GM12875 (cell line): ENCODE measurements around the gene NEDD4.

Source experiments
- H3K4me3 ChIP-seq: one replicate; pipeline ENCODE4 v1.5.1; 2011; ENCODE audit warnings: low read depth, low read length, control low read depth
- TF ChIP-seq, protein P1 (sequence below): IDR thresholded peaks from 2 replicates; pipeline ENCODE4 v1.5.1; 2011; ENCODE audit warnings: low read depth, mild to moderate bottlenecking, control low read depth, inconsistent platforms, low read length, moderate library complexity, borderline replicate concordance; ENCODE audit not compliant: insufficient read depth

Gene NEDD4

DNA sequence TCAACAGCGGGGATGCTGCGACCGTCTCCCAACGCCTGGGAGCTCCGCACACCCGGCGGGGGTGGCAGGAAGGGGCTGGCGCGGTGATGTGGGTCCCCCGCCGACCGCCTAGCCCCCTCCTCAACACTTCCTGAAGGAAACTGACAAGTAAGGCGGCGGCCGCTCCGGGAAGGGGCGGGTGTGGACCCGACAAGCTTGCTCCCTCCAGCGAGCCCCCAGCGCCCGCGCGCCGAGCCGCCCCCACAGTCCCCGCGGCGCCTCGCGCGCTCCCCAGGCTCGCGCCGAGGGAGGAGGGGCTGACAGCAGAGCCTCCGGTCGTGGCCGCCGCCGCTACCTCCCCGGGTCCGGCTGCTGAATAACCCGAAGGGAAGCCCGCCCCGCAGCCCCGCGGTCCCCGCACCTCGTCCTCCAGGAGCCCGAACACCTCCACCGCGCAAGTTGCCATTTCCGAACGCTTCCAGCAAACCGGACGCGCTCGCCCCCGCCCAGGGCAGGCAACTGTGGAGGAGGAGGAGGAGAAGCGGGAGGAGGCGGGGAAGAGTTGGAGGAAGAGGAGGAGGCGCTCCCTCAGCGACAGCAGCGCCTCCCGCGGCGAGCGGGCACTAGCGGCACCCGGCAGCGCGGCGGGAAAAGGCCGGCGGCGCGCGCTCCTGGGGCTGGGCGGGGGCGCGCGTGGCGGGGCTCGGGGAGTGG lies at the start of gene NEDD4:
Gene NEDD4 (minus strand): TSS at position 502 of the 693 bp plus-strand sequence. CDS start 57 bp downstream, at position 445.
- peak within 1 kb of the TSS; percentile 75 for H3K4me3 ChIP-seq
- TF ChIP-seq, protein P1, sequence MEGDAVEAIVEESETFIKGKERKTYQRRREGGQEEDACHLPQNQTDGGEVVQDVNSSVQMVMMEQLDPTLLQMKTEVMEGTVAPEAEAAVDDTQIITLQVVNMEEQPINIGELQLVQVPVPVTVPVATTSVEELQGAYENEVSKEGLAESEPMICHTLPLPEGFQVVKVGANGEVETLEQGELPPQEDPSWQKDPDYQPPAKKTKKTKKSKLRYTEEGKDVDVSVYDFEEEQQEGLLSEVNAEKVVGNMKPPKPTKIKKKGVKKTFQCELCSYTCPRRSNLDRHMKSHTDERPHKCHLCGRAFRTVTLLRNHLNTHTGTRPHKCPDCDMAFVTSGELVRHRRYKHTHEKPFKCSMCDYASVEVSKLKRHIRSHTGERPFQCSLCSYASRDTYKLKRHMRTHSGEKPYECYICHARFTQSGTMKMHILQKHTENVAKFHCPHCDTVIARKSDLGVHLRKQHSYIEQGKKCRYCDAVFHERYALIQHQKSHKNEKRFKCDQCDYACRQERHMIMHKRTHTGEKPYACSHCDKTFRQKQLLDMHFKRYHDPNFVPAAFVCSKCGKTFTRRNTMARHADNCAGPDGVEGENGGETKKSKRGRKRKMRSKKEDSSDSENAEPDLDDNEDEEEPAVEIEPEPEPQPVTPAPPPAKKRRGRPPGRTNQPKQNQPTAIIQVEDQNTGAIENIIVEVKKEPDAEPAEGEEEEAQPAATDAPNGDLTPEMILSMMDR, result peak; percentile 78

DNA sequence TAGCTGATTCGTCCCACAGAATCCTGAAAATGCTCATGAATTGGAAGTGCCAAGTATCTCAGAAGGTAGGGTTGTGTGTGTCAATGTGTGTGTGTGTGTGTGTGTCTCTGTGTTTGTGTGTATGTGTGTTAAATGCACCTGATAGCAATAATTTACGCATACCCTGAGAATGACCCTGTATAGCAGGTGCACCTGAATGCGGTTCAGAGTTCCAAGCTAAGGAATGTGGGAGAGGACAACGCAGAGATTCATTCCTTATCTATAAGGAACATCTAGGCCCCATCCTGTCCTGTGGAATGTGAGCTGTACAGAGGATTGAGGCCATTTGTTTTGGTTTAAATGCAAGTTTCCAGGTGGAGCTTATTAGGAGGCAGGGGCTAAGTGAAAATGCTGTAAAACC lies 49.1 kb upstream of the NEDD4 start:
- TF ChIP-seq, protein P1, result no peak

DNA sequence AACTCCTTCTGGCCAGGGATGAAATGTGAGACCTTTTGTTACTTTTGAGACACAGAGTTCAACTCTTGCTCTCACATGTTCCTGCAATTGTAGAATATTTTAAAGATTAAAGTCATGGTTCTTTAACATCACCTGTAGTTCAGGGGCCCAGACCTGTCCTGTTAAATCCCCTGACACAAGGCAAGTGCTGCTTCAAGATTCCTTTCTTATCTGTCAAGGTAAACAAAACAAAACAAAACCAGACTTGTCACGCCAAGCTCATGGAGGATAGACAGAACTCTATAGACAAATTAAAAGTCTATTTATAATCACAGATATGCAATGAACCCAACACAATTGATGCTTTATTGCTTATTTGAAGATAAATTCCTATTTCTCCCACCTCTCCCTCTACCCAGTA lies 48.6 kb upstream of the NEDD4 start:
- H3K4me3 ChIP-seq, result no peak overlapping the region
- TF ChIP-seq, protein P1, result no peak

More for the DNA sequence above, 49.1 kb upstream of the NEDD4 start:
- no peak overlapping the region for H3K4me3 ChIP-seq

DNA sequence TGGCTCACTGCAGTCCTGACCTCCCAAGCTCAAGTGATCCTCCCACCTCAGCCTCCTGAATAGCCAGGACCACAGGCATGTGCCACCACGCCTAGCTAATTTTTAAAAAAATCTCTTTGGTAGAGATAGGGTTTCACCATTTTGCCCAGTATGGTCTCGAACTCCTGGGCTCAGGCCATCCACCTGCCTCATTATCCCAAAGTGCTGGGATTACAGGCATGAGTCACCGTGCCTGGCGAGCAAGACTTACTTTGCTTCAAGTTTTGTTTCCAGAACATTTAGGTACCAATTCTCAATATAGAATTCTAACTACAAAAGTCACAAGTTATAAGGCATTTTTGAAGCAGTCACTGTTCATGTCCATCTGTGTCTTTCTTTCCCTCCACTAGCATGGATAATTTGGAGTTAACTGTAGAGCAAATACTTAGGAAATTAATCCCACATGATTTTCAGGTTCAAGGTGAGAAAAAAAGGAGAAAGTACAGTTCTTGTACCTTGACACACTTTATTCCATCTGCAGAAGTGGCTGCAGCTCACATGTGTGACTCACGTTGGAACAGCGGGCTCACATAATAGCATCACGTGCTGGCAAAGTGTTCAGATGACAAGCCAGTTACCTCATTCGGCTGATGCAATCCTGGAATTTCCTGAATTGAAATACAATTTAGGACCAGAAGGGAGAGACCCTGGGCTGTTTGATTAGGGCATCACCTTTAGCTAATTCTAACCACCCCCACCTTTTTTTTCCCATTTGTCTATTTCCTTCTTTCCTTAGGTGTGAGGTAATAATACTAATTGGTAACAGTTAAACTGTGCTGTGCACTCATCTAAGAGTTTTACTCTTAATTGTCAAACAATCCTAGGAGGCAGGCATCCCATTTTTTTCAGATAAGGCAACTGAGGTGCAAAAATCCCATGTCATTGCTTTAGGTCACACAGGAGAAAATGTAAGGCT lies 46.9 kb upstream of the NEDD4 start:
- TF ChIP-seq, protein P1, result no peak
- no peak overlapping the region for H3K4me3 ChIP-seq

- TF ChIP-seq, protein P1, result no peak
- no peak overlapping the region for H3K4me3 ChIP-seq
These were observed 45.3 kb upstream of the NEDD4 start for GRCh38 chr15:56038707-56039106.

DNA sequence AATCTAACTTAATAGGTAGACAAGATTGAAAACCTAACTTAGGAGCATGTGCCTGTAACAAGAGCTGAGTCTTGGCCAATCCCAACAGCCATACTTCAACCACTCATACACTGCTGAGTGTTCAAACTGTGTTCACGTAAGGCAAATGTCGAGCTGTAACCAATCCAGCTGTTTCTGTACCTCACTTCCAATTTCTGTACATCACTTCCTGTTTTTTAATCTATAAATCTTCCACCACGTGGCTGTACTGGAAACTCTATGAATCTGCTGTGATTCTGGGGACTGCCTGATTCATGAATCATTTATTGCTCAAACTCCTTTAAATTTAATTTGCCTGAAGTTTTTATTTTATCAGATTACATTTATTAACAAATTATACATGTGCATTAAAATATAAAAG lies 44.6 kb upstream of the NEDD4 start:
- TF ChIP-seq, protein P1, result no peak

DNA sequence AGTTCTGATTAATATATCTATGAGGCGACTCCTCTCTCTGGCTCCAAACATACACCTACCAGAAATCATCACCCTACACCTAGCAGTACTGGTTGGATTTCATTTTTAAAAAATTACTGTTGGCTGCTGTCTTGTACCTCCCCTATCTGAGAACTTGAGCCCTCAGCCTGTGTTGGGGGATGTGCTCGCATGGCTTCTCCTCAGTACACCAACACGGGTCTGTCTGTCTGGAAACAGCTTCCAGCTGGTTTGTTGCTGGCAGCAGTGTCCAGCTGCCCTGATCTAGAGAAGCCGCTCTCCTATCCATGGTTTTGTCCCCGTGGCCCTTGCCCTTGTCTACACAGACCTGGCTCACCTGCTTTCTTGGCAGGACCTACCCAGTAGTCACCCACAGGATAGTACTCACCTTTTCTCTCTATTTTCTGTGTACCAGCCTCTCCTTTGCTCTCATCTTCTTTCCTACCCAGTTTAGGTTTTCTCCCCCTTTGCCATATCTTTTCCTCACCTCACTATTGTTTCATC lies 43.2 kb upstream of the NEDD4 start:
- no peak overlapping the region for H3K4me3 ChIP-seq
- TF ChIP-seq, protein P1, result no peak

More for the DNA sequence above, 44.6 kb upstream of the NEDD4 start:
- no peak overlapping the region for H3K4me3 ChIP-seq
